OCI-M2 (cell line): ENCODE measurements around the gene NCAPG2.
"Not testable (repeated sequence)": the region's sequence is repeated elsewhere in the genome, so short reads cannot be mapped to it uniquely, and the experiment has no call there.

ENCODE experiments used
- DNase-seq: peaks from one replicate; lab custom pipeline; 2025; ENCODE audit not compliant: unreplicated experiment; lab: John Stamatoyannopoulos, UW

NCAPG2 gene

GRCh38 chr7:158676171-158676840 is 28.3 kb downstream of the NCAPG2 start:
- DNase-seq, result no peak

GRCh38 chr7:158672975-158673374 is 31.6 kb downstream of the NCAPG2 start:
- no peak for DNase-seq

DNA sequence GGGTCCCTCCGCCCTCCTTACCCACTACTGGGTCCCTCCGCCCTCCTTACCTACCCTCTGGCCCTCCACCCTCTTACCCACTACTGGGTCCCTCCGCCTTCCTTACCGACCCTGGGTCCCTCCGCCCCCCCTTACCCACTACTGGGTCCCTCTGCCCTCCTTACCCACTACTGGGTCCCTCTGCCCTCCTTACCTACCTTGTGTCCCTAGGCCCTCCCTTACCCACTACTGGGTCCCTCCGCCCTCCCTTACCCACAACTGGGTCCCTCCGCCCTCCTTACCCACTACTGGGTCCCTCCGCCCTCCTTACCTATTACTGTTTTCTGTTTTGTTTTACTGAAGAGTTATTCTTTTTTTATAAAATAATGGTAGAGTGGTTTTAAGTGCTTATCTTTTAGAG is 36.5 kb downstream of the NCAPG2 start:
- not testable (repeated sequence) for DNase-seq

DNA sequence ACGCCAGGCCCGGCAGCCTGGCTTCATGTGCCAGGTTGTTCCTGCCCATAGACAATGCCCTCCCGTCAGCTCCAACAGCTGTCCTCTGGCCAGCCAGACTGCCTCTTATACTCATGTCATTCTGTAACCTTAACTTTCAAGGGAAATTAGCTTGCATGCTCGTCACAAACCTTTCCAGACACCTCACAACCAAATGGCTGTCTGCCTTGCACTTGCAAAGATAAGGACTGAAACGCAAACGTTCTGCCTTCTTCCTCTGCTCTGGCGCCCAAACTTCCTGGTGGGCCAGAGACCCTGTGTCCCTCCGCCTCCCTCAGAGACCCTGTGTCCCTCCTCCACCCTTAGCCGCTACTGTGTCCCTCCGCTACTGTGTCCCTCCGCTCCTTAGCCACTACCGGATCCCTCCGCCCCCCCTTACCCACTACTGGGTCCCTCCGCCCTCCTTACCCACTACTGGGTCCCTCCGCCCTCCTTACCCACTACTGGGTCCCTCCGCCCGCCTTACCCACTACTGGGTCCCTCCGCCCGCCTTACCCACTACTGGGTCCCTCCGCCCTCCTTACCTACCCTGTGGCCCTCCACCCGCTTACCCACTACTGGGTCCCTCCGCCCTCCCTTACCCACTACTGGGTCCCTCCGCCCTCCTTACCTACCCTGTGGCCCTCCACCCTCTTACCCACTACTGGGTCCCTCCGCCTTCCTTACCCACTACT is 37.5 kb downstream of the NCAPG2 start:
- DNase-seq, result not testable (repeated sequence)

- no peak for DNase-seq
Observed at GRCh38 chr7:158666401-158666800, 38.2 kb downstream of the NCAPG2 start.

GRCh38 chr7:158664406-158664805 is 40.2 kb downstream of the NCAPG2 start:
- DNase-seq, result no peak

GRCh38 chr7:158663428-158663741 is 41.2 kb downstream of the NCAPG2 start:
- no peak for DNase-seq

GRCh38 chr7:158662610-158663427 is 41.8 kb downstream of the NCAPG2 start:
- no peak for DNase-seq

DNA sequence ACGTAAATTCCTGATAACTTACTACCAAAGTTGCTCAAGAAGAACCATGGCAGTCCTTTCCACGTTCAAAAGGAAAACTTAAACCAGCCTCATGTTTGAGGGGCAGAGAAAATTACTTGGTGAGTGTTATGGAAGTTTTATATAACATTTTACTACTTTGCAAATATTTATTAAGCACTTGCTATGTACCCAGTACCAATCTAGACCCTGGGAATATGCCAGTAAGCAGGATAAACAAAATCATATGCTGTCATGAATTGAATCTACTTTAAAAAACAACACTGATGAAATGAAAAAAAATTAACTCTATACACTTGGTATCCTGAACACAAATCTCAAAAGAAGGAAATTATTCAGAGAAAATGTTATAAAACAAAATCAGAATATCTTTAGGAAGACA is 46.1 kb downstream of the NCAPG2 start:
- DNase-seq, result no peak

DNA sequence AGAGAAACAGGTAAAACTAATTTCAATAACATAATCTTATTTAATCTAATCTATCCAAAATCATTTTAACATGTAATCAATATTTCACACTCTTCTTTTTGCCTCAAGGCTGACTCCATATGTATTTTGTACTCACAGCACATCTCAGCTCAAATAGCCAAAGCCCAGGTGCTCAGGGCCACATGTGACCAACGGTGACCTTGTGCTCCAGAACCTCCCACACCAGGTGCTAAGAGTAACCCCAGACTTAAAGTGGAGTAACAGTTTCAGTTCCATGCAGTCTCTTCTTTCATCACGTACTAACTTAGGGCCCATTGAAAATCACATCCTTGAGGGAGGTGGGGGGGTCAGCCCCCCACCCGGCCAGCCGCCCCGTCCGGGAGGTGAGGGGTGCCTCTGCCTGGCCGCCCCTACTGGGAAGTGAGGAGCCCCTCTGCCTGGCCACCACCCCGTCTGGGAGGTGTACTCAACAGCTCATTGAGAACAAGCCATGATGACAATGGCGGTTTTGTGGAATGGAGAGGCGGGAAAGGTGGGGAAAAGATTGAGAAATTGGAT is 47.3 kb downstream of the NCAPG2 start:
- no peak for DNase-seq

GRCh38 chr7:158655931-158656441 is 48.6 kb downstream of the NCAPG2 start:
- no peak for DNase-seq

GRCh38 chr7:158655507-158655906 is 49.1 kb downstream of the NCAPG2 start:
- DNase-seq, result no peak

DNA sequence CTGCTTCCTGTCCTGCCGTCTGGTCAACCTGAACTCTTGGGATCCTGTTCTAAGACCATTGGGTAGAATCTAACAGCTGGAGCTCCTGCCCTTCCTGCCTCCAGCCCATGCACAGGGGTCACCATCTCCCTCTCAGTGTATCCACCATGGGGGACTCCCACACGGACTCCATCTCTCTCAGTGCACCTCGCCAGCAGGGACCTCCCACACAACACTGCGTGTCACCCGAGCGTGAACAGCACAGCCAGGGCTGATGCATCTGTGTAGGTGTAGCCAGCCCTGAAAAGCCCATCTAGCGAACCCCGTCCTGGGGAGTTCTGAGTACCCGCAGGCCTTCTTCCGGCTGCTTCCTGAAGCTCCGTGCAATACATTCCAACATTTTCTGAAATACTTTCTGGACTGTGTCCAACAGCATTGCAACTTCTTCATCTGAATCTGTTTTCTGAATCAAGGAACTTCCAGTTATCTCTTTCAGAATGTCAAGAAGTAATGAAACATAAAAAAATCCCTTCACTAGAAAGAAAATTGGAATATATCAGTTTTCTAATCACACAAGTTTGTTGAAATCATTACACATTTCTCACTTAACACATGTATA is 52.5 kb downstream of the NCAPG2 start:
- no peak for DNase-seq

GRCh38 chr7:158650821-158651225 is 53.8 kb downstream of the NCAPG2 start:
- DNase-seq, result no peak

DNA sequence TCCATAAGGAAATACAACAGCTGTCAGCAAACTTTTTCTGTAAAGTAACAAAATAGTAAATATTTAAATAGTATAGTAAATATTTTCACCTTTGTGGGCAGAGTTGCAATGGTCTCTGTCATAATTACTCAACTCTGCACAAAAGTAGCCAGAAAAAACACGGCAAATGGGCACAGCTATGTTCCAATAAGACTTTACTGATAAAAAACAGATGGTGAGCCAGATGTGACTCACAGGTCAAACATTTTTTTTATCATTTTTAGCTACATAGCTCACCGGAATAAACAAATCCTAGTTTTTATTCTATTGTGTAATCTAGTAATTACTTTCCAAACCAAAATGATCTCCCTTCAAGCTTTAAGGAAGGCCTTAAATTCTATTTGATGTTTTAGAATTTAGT is 55.3 kb downstream of the NCAPG2 start:
- DNase-seq, result no peak

DNA sequence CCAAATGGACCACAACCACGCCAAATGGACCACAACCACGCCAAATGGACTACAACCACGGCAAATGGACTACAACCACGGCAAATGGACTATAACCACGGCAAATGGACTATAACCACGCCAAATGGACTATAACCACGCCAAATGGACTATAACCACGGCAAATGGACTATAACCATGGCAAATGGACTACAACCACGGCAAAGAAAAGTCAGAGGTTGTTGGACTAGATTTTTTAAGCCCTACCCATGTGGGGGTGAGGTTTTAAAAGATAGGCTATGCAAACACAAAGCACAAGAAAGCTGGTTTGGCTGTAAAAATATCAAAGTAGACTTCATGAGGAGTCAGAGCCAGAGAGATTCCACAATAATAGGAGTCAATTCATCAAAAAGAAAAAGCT is 55.8 kb downstream of the NCAPG2 start:
- DNase-seq, result no peak

GRCh38 chr7:158648168-158648567 is 56.4 kb downstream of the NCAPG2 start:
- no peak for DNase-seq

- DNase-seq, result no peak
Observed at GRCh38 chr7:158647475-158647792, 57.2 kb downstream of the NCAPG2 start.

- no peak for DNase-seq
Observed at GRCh38 chr7:158646766-158647474, 57.7 kb downstream of the NCAPG2 start.

DNA sequence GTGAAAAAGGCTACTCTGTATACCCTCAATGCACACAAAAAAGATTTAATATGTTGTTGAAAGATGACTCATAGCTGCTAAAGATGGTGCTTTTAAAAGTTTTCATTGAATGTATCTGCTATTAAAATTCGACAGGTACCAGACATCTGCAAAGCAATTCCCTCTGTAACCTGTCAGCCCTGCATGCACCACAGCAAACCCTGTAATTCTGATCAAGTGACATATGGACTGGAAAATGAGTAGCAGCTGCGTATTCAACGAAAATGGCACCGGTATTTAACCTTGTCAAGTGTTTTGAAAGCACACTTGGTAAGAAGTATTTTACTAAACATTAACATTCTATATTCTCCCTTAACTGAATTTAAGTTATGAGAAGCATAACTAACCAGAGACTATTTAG is 58.8 kb downstream of the NCAPG2 start:
- DNase-seq, result no peak

DNA sequence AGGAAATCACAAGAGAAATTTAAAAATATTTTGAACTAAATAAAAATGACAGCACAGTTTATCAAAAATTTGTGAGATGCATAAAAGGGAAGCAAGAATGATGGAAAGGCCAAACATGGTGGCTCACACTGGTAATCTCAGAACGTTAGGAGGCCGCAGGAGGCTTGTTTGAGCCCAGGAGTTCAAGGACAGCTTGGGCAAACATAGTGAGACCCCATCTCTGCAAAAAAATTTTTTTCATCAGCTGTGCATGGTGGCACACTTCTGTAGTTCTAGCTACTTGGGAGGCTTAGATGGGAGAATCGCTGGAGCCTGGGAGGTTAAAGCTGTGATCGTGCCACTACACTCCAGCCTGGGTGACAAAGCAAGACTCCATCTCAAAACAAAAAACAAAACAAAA is 62.5 kb downstream of the NCAPG2 start:
- DNase-seq, result no peak
